Measurements from ENCODE around the gene PDE4D. TPM values are rescaled to one million over a fixed set of nuclear protein-coding genes. Genes with fewer than 3 reads are reported as not detected.

Gene PDE4D
- total and polyA plus RNA-seq, 8 donors: 1.5 to 7.1 (median 3.1) TPM

DNA sequence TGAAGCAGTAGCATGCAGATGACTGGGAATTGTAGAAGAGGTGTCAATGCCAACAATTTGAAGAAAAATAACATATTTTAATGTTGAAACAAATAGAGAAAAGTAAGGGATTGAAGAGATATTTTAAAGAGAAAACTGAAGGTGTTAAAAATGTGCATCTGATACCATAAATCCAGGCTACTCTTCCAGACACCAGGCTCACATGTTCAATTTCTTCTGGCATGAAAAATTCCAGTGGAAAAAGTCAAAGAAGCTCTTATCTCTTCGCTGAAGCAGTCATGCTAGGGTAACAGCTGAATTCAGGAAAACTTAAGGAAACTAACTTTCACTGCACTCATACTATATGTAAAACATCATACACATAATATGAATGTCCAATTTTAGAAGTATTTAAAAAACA, 335.0 kb downstream of the PDE4D start:
- no peak for DNase-seq
- TF ChIP-seq, protein P1, sequence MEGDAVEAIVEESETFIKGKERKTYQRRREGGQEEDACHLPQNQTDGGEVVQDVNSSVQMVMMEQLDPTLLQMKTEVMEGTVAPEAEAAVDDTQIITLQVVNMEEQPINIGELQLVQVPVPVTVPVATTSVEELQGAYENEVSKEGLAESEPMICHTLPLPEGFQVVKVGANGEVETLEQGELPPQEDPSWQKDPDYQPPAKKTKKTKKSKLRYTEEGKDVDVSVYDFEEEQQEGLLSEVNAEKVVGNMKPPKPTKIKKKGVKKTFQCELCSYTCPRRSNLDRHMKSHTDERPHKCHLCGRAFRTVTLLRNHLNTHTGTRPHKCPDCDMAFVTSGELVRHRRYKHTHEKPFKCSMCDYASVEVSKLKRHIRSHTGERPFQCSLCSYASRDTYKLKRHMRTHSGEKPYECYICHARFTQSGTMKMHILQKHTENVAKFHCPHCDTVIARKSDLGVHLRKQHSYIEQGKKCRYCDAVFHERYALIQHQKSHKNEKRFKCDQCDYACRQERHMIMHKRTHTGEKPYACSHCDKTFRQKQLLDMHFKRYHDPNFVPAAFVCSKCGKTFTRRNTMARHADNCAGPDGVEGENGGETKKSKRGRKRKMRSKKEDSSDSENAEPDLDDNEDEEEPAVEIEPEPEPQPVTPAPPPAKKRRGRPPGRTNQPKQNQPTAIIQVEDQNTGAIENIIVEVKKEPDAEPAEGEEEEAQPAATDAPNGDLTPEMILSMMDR (IDR thresholded peaks at IDR 0.05): no peak
- H3K36me3 ChIP-seq: no peaks in the 10 kb centered on the region
- intact Hi-C loops (cut with DNase I): no loop called here
- no peak for ATAC-seq
- no peak overlapping the region for H3K27ac ChIP-seq
- peaks cover 9 to 28% (median 9%) of the 10 kb centered on the region in 3 donors for H3K4me1 ChIP-seq
- no peaks in the 10 kb centered on the region for H3K9me3 ChIP-seq
- no peak for FAIRE-seq
- WGBS, 2 donors: 94% methylated on average over 1 of the region's 1 CpG
- no peak overlapping the region for H3K4me3 ChIP-seq
- H3K27me3 ChIP-seq: no peaks in the 10 kb centered on the region

DNA sequence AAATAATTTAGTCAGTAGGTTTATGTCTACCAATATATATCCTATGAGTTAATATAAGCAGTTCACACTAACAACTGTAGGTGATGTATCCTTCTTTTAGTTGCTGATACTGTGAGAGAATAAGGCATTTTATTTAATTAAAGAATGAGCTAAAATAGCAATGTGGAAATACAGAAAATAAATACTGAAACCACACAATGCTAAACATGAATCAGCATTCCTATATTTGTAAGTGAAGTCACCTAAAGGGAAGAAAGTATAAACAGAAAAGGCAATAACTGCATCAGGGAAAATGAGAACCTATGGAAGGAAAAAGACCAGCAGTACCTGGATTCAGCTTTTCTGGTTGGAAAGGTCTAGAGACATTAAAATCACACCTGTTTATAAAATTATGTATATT, 336.0 kb downstream of the PDE4D start:
- Histone ChIP-seq H3K4me3 (no peak overlapping the region), H3K4me1 (peaks cover 1 to 20% (median 2%) of the 10 kb centered on the region in 3 donors), H3K27me3 (no peaks in the 10 kb centered on the region), H3K36me3 (no peaks in the 10 kb centered on the region), H3K27ac (no peak overlapping the region), H3K9me3 (no peaks in the 10 kb centered on the region)
- no peak for FAIRE-seq
- TF ChIP-seq, protein P1 (IDR thresholded peaks at IDR 0.05): no peak
- no peak for ATAC-seq
- DNase-seq: no peak
- intact Hi-C loops (cut with DNase I): no loop called here

DNA sequence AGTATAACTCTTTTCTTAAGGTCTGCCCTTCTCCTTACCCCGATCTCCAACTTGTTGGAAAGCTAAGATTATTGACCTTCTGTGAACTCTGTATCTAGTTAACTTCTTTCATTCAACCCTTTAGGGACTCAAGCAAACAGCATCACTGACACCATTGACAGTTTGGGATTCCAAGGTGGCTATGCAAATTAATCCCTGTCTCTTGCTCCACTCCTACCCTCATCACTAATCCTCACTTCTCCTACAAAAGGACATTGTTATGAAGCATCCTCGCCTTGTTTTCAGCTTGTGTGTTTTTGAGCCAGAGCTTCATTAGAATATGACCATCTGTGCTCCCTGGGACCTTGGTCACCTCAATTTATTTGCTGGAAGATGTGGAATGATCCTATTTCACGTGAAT, 337.9 kb downstream of the PDE4D start:
- WGBS, 2 donors: 77 to 81% methylated on average over 3 of the region's 3 CpGs
- Histone ChIP-seq H3K27me3 (no peaks in the 10 kb centered on the region), H3K36me3 (no peaks in the 10 kb centered on the region), H3K4me3 (no peak overlapping the region), H3K9me3 (no peaks in the 10 kb centered on the region), H3K27ac (no peak overlapping the region), H3K4me1 (peaks cover 0 to 16% (median 0%) of the 10 kb centered on the region in 3 donors)
- ATAC-seq (no peak), DNase-seq (no peak), FAIRE-seq (no peak)
- intact Hi-C loops (cut with DNase I): no loop called here
- TF ChIP-seq, protein P1 (IDR thresholded peaks at IDR 0.05): no peak

DNA sequence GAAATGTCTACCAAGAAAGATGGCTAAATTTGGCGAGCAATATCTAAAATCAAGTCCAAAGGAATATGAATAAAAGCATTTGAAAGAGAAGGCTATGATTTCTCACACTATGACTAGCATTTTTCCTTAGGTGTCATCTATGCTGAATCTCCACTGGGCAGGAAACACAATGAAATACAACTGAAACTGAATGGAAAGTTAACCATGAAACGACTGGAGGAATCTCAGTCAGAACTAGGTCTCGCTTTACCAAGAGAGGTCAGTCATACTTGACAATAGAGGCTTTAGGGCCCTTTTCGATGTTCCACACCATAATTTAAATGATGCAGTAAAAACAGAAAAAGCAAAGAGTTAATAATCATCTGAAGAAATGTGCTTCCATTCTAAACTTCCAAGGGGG, 339.0 kb downstream of the PDE4D start:
- Histone ChIP-seq H3K9me3 (no peaks in the 10 kb centered on the region), H3K4me1 (peaks cover 0 to 10% (median 9%) of the 10 kb centered on the region in 3 donors), H3K27ac (no peak overlapping the region), H3K4me3 (no peak overlapping the region), H3K27me3 (no peaks in the 10 kb centered on the region), H3K36me3 (no peaks in the 10 kb centered on the region)
- DNase-seq: no peak
- intact Hi-C loops (cut with DNase I): no loop called here
- TF ChIP-seq, protein P1 (IDR thresholded peaks at IDR 0.05): no peak
- WGBS, 2 donors: 79 to 81% methylated on average over 4 of the region's 4 CpGs
- no peak for FAIRE-seq
- no peak for ATAC-seq

DNA sequence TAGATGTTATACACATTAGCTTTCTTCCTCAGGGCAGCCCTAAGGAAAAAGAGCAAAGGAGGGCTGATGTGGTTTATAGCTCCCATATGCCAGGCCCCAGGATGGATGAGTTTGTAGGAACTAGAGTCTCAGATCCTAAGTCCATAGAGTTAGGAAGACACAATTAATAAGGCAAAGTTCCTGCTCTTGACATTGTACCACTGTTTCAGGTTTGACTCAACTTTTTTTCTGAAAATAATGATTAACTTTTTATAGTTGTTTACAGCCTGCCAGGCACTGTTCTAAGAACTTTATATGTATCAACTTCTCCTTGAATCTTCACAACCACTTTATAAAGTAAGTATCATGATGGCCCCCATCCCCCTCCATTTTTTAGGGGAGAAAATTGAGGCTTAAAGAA, 339.5 kb downstream of the PDE4D start:
- ATAC-seq (no peak), DNase-seq (no peak), FAIRE-seq (no peak)
- Histone ChIP-seq H3K4me1 (peaks cover 0 to 13% (median 5%) of the 10 kb centered on the region in 3 donors), H3K9me3 (no peaks in the 10 kb centered on the region), H3K27me3 (no peaks in the 10 kb centered on the region), H3K4me3 (no peak overlapping the region), H3K36me3 (no peaks in the 10 kb centered on the region), H3K27ac (no peak overlapping the region)
- intact Hi-C loops (cut with DNase I): no loop called here
- TF ChIP-seq, protein P1 (IDR thresholded peaks at IDR 0.05): no peak

Measured in pancreas (tissue), 10 donors.